ENCODE measurements around the gene ABI1.
"Not testable (repeated sequence)": the region's sequence is repeated elsewhere in the genome, so short reads cannot be mapped to it uniquely, and the experiment has no call there.

ABI1 gene

DNA sequence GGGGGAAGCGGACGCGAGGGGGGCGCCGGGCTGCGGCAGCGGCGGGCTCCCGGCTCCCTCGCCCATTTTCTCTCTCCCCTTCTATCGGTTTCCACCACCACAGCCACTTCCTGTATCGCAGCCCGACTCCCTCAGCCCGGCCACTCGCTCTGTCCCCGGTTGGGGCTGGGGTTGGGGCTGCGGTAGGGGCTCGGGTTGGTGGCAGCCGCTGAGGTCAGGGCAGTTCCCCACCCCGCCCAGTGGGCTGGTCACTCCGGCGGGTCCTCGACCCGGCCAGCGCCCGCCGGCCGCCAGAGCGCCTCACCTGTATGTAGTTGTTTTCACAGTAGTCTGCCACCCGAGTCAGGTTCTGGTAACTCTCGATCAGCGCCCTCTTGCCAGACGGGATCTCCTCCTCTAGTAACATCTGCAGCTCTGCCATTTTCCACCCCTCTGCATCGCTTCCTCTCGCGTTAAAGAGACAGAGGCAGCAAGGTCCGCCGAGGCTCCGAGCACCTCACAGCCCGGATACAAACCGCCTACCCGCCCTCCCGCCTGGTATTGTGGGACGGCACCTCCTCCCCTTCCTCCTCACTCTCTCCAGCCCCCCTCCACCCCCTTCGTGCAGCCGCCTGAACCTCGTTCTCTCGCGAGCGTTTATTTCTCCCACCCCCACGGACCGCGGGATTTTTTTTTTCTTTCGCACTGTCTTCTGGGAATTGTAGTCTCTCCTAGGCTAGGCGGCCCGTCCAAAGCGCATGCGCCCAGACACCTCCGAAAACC, at the start of gene ABI1:
Gene ABI1 (minus strand): TSS at position 516 of the 762 bp plus-strand sequence. CDS start 95 bp downstream, at position 421.
- peak; percentile 90 for DNase-seq

DNA sequence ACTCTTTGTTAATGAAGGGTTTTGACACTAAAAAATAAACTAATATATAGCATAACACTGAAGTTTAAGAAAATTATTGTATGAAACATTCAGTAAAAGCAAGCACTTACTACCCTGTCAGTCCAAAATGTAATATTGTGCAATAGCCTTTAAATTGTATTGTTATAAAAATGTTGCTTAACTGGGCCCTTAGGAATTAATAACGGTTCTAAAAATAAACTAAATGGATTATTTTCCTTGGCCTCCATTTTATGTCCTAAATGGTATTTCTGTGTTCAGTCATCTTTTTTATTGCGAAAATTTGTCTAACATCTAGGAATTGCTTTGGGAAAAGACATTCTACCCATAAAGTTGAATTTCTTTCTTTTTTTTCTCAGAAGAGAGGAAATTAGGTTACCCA, 49.0 kb upstream of the ABI1 start:
- no peak for DNase-seq

- DNase-seq = not testable (repeated sequence)
These were observed 44.6 kb upstream of the ABI1 start for GRCh38 chr10:26905253-26905781.

GRCh38 chr10:26903431-26904217, 42.9 kb upstream of the ABI1 start:
- no peak for DNase-seq

GRCh38 chr10:26892306-26892923, 31.7 kb upstream of the ABI1 start:
- not testable (repeated sequence) for DNase-seq

DNA sequence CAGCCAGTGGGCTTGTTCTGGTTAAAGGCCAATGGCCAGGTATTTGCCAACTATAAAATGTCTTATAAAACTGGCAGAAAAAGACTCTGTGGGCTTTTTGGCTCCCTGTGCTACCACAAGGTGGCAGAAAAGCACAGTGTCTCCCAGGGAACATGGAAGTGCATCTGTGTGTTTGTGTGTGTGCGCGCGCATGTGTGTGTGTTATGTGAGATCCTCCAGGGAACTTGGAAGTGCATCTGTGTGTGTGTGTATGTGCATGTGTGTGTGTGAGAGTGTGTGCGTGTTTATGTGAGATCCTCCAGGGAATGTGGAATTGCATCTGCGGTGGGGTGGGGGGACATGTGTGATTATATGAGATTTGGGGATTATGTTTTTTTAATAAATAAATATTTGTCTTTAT, 30.2 kb upstream of the ABI1 start:
- peak; percentile 66 for DNase-seq

GRCh38 chr10:26887611-26888215, 27.0 kb upstream of the ABI1 start:
- no peak for DNase-seq

- DNase-seq = peak; percentile 63
These were observed 21.0 kb upstream of the ABI1 start for GRCh38 chr10:26881600-26882331.

GRCh38 chr10:26879744-26880143, 19.0 kb upstream of the ABI1 start:
- DNase-seq = peak; percentile 43

DNA sequence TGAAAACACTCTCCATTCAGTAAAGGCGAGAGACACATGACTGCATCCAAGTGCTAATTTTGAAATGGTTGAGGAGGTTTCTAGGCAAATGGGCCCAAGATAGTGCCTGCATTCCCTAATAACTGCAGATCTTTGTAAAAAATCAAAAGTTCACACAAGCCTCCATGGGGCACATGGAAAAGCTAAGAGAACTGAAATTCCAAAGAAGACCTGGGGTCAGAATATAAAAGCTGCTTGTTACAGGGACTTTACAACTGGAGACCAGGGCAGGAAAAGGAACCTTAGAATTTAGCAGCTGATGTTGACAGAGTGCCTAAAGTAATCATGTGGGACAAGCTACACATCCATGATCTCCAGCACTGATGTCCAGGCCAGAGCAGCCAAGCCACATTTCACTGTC, 10.0 kb upstream of the ABI1 start:
- no peak for DNase-seq

- DNase-seq = no peak
These were observed 8.8 kb upstream of the ABI1 start for GRCh38 chr10:26869528-26869927.

GRCh38 chr10:26863351-26864076, 2.8 kb upstream of the ABI1 start:
- DNase-seq = no peak

GRCh38 chr10:26861205-26861998, 644 bp upstream of the ABI1 start:
- no peak for DNase-seq

GRCh38 chr10:26860102-26860442, 686 bp downstream of the ABI1 start:
- DNase-seq = peak; percentile 5

- no peak for DNase-seq
These were observed 1.3 kb downstream of the ABI1 start for GRCh38 chr10:26859241-26860101.

DNA sequence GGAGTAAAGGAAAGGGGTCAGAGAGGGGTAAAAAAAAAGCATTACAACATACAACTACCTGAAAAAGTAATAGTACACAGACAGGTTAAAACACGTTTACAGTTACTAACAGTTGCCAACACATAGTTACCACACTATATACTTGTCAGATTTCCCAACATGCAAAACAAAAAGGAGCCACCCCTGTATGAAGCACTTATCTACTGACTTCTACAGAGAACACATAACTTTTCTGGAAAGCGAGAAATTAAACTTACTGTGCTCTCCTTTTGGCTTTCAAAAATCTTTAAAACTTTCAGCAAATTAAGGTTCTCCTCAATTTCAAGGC, 2.1 kb downstream of the ABI1 start:
- DNase-seq = no peak

- DNase-seq = no peak
These were observed 2.6 kb downstream of the ABI1 start for GRCh38 chr10:26857991-26858706.

DNA sequence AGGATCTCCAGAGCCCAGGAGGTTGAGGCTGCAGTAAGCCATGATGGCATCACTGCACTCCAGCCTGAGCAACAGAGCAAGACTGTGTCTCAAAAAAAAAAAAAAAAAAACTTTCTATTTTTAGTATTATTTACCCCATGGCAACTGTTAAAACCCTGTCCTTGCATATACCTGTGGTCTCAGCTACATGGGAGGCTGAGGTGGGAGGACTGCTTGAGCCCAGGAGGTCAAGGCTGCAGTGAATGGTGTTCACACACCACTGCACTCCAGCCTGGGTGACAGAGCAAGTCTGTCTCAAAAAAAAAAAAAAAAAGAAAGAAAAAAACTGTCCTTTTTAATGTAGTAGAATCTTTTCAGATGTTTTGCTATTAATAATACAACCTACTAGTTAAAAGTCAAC, 3.2 kb downstream of the ABI1 start:
- not testable (repeated sequence) for DNase-seq

DNA sequence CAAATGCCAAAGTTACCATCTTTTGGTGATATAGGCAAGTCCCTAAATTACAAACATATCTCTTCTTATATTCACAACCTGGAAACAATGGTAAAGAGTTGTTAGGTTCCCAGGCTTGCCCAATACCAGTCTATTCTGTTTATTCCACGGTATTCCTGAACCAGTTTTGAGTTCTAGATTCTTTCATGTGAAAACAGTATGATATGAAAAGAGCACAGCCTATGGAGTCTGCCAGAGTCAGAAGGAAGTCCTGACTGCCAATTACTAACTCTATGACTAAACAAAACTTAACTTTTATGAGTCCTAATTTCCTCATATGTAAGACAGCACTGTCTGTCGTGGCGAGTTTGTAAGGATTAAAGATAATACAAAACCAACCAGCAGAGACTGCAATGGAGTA, 5.6 kb downstream of the ABI1 start:
- no peak for DNase-seq

All from SHP77 treated with DMSO at 0.1 percent for 48 hours (cell line).